GM12865 (cell line): ENCODE measurements around the gene DCAF15.

ENCODE experiments used
- DNase-seq: peaks from one replicate; pipeline ENCODE4 v3.0.0; 2010; ENCODE audit warnings: low read depth
- H3K4me3 ChIP-seq: 2 replicates; pipeline ENCODE4 v1.5.1; 2011; ENCODE audit warnings: mild to moderate bottlenecking, low read depth, low read length, control low read depth
- TF ChIP-seq, protein P1 (sequence below): IDR thresholded peaks from 2 replicates; pipeline ENCODE4 v1.5.1; 2011; ENCODE audit warnings: low read length, control low read depth, low read depth, inconsistent platforms; ENCODE audit not compliant: insufficient read depth; ENCODE audit errors: missing control alignments

DCAF15 gene

DNA sequence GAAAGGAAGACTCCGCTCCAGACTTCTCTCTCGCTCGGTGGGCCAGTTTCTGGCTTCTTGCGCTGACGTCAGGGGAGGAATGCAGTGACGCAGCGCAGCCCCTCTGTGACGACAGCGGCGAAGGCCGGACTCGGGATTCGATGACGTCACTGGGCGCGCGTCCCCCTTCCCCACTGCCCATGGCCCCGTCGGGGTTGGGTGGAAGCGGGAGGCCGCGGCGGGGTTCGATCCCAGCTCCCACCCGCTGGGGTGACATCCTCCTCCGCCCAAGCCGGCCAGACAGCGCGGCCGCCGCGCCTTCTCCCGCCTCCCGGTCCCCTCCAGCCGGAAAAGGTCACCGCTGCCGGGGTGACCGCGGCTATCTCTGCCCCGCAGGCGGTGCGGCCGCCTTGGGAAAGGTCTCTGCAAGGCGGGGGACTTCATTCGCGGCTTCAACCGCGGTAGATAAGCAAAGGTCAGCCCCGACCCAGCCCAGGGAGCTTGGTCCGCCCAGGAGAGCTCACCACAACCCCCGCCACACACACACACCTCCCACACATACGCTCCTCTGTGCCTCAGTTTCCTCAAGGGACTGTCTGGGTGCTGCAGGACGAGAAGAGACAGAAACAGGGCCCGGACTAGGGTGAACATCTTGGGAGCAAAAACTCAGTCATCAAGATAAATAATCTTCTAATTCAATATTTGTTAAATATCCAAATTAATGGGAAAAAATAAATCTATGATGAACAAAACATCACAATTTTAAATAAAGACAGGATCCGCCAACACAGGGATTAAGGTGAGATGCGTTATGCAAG is 54.7 kb downstream of the DCAF15 start:
- peak overlapping the region; percentile 76 for H3K4me3 ChIP-seq
- no peak for DNase-seq

More for the DNA sequence above, 54.7 kb downstream of the DCAF15 start:
- TF ChIP-seq, protein P1, sequence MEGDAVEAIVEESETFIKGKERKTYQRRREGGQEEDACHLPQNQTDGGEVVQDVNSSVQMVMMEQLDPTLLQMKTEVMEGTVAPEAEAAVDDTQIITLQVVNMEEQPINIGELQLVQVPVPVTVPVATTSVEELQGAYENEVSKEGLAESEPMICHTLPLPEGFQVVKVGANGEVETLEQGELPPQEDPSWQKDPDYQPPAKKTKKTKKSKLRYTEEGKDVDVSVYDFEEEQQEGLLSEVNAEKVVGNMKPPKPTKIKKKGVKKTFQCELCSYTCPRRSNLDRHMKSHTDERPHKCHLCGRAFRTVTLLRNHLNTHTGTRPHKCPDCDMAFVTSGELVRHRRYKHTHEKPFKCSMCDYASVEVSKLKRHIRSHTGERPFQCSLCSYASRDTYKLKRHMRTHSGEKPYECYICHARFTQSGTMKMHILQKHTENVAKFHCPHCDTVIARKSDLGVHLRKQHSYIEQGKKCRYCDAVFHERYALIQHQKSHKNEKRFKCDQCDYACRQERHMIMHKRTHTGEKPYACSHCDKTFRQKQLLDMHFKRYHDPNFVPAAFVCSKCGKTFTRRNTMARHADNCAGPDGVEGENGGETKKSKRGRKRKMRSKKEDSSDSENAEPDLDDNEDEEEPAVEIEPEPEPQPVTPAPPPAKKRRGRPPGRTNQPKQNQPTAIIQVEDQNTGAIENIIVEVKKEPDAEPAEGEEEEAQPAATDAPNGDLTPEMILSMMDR: no peak
